ENCODE measurements around the gene DDX25.

The DDX25 gene

GRCh38 chr11:125938418-125938817 lies 34.1 kb downstream of the DDX25 start:
- DNase-seq: no peak

GRCh38 chr11:125939081-125939521 lies 34.8 kb downstream of the DDX25 start:
- DNase-seq: peak; percentile 21

- no peak for DNase-seq
Measured at GRCh38 chr11:125940145-125940544, 35.8 kb downstream of the DDX25 start.

- DNase-seq: no peak
Measured at GRCh38 chr11:125941267-125941618, 36.9 kb downstream of the DDX25 start.

GRCh38 chr11:125941619-125942611 lies 37.6 kb downstream of the DDX25 start:
- peak; percentile 93 for DNase-seq

- DNase-seq: no peak
Measured at GRCh38 chr11:125942771-125943428, 38.6 kb downstream of the DDX25 start.

GRCh38 chr11:125943661-125944349 lies 39.5 kb downstream of the DDX25 start:
- DNase-seq: no peak

- DNase-seq: no peak
Measured at GRCh38 chr11:125944350-125945010, 40.2 kb downstream of the DDX25 start.

GRCh38 chr11:125945011-125945796 lies 40.9 kb downstream of the DDX25 start:
- no peak for DNase-seq

- DNase-seq: no peak
Measured at GRCh38 chr11:125945797-125946520, 41.7 kb downstream of the DDX25 start, which contains the start of gene VSIG10L2. Gene VSIG10L2, plus strand, starts transcription at chr11:125946044. Its CDS starts 12 bp downstream, at chr11:125946056.

GRCh38 chr11:125946712-125947418 lies 42.6 kb downstream of the DDX25 start:
- DNase-seq: no peak

GRCh38 chr11:125947419-125948277 lies 43.3 kb downstream of the DDX25 start:
- no peak for DNase-seq

GRCh38 chr11:125948278-125949051 lies 44.2 kb downstream of the DDX25 start:
- no peak for DNase-seq

- DNase-seq: no peak
Measured at GRCh38 chr11:125949271-125950177, 45.2 kb downstream of the DDX25 start.

- no peak for DNase-seq
Measured at GRCh38 chr11:125950178-125950490, 45.8 kb downstream of the DDX25 start.

GRCh38 chr11:125950696-125951651 lies 46.7 kb downstream of the DDX25 start:
- no peak for DNase-seq

GRCh38 chr11:125951731-125952130 lies 47.4 kb downstream of the DDX25 start:
- no peak for DNase-seq
